AG04449 (cell line): ENCODE measurements around the gene WIZ.

Experiments used
- CTCF ChIA-PET: fragments of 350-600 bp; formaldehyde crosslinking; extraction: SDS; loops from one replicate; lab custom pipeline; 2021; ENCODE audit warnings: antibody characterized with exemption; lab: Yijun Ruan, JAX
- POLR2A ChIA-PET: fragments of 400-600, 350-600 bp; formaldehyde crosslinking; extraction: SDS; loops from one replicate; lab custom pipeline; 2020; ENCODE audit warnings: antibody characterized with exemption, inconsistent platforms; lab: Yijun Ruan, JAX
- DNase-seq: peaks from one replicate; pipeline ENCODE4 v3.0.0-alpha.2; 2010; ENCODE audit warnings: low read depth, low spot score
- H3K4me3 ChIP-seq: 2 replicates; pipeline ENCODE4 v1.5.1; 2011; ENCODE audit warnings: low read depth, mild to moderate bottlenecking, control low read depth, low read length
- TF ChIP-seq, protein P1 (sequence below): IDR thresholded peaks from one replicate; pipeline ENCODE4 v1.5.1; 2011; ENCODE audit warnings: mild to moderate bottlenecking, moderate library complexity, low read length, control low read depth, inconsistent platforms; ENCODE audit not compliant: insufficient read depth; ENCODE audit errors: missing control alignments

Gene WIZ

GRCh38 chr19:15425321-15425950 lies 24.3 kb downstream of the WIZ start:
- H3K4me3 ChIP-seq, result no peak overlapping the region
- no peak for DNase-seq
- POLR2A ChIA-PET, result no interaction called here
- TF ChIP-seq, protein P1, sequence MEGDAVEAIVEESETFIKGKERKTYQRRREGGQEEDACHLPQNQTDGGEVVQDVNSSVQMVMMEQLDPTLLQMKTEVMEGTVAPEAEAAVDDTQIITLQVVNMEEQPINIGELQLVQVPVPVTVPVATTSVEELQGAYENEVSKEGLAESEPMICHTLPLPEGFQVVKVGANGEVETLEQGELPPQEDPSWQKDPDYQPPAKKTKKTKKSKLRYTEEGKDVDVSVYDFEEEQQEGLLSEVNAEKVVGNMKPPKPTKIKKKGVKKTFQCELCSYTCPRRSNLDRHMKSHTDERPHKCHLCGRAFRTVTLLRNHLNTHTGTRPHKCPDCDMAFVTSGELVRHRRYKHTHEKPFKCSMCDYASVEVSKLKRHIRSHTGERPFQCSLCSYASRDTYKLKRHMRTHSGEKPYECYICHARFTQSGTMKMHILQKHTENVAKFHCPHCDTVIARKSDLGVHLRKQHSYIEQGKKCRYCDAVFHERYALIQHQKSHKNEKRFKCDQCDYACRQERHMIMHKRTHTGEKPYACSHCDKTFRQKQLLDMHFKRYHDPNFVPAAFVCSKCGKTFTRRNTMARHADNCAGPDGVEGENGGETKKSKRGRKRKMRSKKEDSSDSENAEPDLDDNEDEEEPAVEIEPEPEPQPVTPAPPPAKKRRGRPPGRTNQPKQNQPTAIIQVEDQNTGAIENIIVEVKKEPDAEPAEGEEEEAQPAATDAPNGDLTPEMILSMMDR, result no peak
- CTCF ChIA-PET, result no interaction called here

- no peak overlapping the region for H3K4me3 ChIP-seq
- DNase-seq, result no peak
- TF ChIP-seq, protein P1, result no peak
- ChIA-PET POLR2A (no interaction called here), CTCF (no interaction called here)
These were observed 25.0 kb downstream of the WIZ start for GRCh38 chr19:15424692-15425272.

GRCh38 chr19:15424121-15424520 lies 25.6 kb downstream of the WIZ start:
- DNase-seq, result no peak
- CTCF ChIA-PET, result interaction anchor here (0.8 kb wide), 1 partner anchor 13 kb away, joined by 3 read pairs; no protein-coding TSS in a partner anchor
- TF ChIP-seq, protein P1, result no peak
- no peak overlapping the region for H3K4me3 ChIP-seq
- POLR2A ChIA-PET, result no interaction called here

- POLR2A ChIA-PET, result no interaction called here
- no peak for DNase-seq
- no peak overlapping the region for H3K4me3 ChIP-seq
- CTCF ChIA-PET, result no interaction called here
- TF ChIP-seq, protein P1, result no peak
These were observed 26.6 kb downstream of the WIZ start for GRCh38 chr19:15423130-15423529.

DNA sequence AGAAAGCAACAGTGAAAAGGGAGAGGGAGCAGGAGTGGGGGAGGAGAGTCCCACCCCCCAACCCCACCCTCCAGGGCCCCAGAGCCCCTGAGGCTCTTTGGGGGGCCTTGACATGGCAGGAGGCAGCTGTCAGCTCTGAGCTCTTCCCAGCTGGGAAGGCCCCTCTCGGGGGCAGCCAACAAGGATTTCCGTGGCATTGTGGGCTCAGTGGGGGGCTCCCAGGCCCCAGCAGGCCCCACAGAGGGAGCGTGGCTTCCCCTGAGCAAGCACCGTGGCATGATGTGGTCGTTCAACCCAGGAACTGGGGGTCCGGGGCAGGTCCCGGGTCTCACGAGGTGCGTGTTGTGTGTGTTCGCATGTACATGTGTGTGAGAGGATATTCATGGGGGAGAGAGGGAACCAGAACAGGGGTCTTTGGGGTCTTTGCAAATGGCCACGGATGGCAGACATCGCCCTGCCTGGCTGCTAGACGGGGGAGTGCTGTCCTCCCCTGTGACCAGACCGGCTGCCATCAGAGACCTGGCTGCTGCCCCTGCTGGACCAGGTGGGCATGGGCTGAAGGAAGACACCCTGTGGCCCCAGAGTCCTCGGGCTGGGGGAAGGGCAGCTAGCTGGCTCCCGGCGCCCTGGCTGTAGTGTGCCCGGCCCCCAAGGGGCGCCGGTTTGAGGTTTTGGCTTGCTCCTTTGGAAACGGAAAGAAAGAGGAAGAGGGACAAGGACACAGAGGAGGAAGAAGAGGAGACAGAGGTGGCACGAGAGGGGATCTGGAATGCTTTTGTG lies 27.3 kb downstream of the WIZ start:
- ChIA-PET CTCF (interaction anchor here (3.9 kb wide), 1 partner anchor 9 kb away, joined by 39 read pairs; no protein-coding TSS in a partner anchor), POLR2A (no interaction called here)
- no peak for DNase-seq
- TF ChIP-seq, protein P1, result no peak
- H3K4me3 ChIP-seq, result no peak overlapping the region

- no peak overlapping the region for H3K4me3 ChIP-seq
- ChIA-PET CTCF (interaction anchor here (3.9 kb wide), 1 partner anchor 9 kb away, joined by 39 read pairs; no protein-coding TSS in a partner anchor), POLR2A (no interaction called here)
- DNase-seq, result no peak
- TF ChIP-seq, protein P1, result no peak
These were observed 28.0 kb downstream of the WIZ start for GRCh38 chr19:15421721-15422260.
